Effector CD8-positive, alpha-beta T cell (primary cell): Measurements from ENCODE around the gene RBMS3.

Experiments used
- DNase-seq: peaks from one replicate; lab custom pipeline; 2025; lab: John Stamatoyannopoulos, UW

RBMS3 gene

DNA sequence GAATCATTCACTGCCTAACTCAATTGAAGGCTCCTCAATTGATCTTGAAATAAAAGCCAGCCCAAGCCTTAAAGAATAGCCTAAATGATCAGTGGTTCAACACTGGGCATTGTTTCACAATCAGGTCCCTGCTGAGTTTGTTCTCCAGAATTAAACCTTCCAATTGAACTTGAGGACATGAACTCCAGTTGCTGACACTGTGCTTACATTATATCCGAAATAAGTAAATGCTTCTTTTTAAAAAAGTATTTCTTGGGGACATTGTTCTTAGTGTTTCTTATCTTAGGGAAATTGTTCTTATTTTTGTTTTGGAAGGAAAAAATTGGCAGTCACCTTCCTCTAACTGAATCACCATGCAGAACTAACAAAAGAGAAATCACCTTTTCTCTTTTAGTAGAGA lies 450.2 kb downstream of the RBMS3 start:
- DNase-seq, result no peak

DNA sequence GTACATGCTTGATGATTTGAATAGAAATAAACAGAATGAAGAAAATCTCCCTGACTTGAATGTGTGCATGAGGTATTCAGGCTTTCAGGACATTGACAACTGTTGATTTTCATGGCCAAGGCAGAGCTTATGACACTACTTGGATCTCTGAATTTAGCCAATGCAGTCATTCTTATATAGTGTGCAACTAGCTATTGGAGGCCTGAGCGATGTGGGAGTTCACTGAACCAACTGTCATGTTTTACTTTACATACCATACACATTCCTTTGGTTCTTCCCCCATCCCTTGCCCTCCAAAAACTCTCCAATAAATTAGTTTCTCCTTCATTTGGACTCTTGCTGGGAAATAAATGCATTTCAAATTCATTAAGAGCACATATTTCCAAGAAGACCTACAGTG lies 460.4 kb downstream of the RBMS3 start:
- no peak for DNase-seq

DNA sequence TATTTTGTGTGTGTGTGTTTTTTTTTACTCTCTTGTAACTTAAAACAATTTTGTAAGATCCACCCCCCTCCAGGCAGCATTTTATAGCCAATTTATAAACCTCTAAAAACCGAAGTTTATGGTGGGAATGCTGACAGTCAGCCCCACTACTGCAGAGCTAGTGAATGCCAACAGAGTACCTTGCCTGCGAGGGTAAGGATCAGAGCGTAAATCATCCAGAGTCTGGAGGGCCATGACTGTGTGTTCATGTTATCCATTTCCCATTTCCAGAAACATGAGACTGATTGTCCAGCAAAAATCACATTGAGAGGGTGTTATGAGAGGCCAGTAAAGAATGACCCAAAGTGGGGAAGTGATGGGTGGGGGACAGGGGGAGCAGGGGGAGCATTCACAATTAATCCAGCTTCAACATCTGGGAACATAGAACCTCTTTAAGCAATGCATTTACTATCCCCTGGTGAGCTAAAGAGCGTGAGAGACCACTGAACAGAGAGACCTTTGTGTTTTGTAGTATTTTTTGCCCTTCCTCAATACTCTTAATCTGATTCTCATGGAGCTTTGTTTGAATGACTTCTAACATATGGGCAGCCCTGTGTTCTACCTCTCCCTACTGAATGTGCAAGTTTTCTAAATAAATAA lies 464.5 kb downstream of the RBMS3 start:
- DNase-seq, result no peak

DNA sequence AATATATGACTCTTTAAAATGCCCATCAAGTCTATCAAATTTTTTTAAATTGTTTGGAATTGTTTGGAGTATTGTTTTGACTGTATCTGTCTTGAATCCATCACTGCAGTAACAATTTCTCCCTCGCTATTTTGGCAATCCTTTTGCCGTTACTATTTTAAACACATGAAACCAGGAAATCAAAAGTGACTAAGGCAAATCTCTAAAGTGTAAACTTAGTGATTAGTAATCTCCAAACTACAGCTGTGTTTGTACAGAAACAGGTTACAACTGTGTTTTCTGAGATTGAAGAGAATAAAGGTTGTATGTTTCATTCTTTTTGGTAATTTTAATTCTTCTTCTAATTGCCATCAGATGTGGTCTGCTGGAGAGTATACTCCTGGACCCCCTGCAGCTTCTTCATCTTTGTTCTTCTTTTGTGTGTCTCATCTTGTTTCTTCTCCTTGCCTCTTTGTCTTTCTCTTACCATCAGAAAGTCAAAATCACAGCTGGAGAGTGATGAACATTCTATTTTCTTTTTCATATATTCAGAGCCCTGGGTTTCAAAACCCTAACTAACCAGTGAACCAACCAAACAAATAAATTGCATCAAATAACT lies 465.4 kb downstream of the RBMS3 start:
- no peak for DNase-seq

DNA sequence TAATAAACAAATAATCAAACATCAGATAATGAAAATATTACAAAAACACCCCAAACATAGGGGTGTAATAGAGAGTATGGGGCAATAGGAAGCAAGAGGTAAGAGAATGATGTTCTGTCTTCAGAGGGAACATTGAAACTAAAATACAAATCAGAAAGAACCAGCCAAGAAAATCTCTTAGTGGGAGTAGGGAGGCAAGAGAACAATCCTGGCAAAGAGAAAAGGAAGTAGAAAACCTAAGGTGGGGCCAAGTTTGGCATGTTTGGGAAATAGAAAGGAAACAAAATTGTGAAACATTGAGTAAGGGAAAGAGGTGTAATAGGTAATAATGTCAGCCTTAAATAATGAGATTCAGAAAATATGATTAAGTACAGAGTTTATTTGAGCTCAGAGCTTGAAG lies 467.1 kb downstream of the RBMS3 start:
- DNase-seq, result no peak

DNA sequence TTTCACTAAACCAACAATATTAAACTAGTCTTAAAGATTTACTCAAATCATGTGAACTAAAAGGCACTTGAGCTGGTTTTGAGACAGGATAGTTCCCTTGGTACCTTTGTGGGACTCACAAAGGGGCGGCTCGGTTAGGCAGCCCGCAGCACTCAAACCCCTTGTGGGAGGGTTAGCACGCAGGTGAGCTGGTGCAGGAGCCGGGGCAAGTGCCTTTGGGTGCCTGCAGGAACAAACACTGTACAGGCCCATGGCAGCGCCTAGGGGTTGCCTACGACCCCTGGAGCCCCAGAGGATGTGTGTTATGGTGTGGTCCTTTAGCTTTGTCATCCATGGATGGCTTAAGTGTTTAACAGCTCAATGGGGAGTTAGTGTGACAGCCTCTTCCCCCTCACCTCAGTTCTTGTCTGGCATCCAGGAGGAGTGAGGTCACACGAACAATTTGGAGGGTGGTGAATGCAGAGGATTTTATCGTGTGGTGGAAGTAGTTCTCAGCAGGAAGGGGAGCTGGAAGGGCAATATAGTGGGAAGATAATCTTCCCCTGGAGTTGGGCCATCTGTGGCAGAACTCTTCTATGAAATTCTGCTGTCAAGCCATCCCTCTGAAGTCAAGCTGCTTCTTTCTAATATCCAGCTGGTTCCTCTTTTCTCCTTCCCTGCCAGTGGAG lies 470.9 kb downstream of the RBMS3 start:
- no peak for DNase-seq

DNA sequence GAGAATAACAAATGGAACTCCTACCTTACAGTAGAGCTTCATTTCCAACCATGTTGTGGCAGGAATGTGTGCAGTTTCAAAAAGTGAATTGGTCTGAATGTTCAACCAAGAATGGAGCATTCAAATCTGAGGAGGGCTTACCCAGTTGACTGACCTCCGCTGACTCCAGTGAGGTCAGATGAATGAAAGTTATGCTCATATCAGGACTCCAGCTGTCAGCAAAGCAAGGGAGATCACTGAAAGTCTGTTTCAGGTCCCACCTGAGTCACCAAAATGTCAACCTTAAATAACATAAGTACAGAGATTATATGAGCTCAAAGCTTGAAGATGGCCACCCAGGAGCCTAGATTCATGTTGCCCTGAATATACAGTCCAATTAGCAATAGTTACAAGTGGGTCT lies 473.5 kb downstream of the RBMS3 start:
- no peak for DNase-seq

DNA sequence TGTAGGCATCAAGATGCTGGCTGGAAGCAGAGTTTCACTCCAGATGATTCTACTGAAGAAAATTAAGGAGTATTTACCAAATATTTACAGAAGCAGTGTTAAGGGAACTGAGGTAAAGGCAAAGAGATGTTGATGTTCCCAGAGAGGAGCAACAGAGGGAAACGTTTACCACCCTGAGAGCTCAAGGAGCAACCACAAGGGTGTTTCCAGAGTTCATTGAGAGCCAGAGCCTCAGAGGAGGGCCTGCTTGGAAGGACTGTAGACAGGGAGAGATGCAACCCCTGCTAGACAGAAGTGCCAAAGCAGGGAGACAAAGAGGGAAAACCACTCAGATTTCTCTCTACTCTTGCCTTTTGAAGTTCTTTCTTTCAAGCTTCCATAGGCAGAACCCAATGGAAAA lies 474.5 kb downstream of the RBMS3 start:
- no peak for DNase-seq

DNA sequence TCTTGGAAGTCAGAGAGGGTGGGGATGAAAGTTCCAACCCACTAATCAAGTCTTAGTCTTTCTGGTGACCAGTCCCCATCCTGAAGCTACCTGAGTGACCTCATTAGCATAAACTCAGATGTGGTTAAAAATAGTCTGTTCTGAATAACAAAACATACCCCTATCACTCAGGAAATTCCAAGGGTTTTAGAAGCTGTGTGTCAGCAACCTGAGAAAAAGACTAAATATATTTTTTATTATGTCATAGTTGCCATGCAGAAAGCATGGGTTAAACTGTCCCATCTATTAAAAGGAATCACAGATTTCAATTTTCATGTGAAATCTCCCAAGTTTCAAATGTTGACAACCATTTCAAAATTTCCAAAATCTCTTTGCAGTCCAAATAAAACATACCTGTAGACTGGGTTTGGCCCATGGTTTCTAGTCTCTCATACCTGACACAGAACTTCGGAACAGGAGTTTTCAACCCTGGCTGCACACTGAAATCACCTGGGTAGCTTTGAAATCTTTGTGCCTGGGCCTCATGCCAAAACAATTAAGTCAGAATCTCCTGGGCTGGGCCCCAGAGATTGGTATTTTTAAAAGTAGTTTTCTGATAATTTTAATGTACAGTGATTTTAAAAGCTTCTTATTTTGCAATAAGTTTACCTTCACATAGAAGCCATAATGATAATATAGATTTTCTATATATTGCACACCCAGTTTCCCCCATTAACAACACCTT lies 476.3 kb downstream of the RBMS3 start:
- DNase-seq, result no peak

DNA sequence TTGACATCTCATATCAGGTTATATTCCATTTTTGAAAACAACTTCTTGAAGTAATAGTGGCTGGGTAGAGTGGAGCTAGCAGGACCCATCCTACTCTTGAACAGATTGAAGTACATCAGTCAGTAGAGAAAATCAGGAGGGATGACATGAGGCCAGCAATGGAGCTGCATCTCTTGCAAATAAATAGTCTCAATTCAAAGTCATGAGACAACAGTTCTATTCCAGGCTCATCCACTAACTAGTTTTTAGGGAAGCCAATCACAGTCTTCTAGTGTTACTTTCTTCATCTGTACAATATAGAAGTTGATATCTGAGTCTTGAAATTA lies 477.2 kb downstream of the RBMS3 start:
- DNase-seq, result no peak

DNA sequence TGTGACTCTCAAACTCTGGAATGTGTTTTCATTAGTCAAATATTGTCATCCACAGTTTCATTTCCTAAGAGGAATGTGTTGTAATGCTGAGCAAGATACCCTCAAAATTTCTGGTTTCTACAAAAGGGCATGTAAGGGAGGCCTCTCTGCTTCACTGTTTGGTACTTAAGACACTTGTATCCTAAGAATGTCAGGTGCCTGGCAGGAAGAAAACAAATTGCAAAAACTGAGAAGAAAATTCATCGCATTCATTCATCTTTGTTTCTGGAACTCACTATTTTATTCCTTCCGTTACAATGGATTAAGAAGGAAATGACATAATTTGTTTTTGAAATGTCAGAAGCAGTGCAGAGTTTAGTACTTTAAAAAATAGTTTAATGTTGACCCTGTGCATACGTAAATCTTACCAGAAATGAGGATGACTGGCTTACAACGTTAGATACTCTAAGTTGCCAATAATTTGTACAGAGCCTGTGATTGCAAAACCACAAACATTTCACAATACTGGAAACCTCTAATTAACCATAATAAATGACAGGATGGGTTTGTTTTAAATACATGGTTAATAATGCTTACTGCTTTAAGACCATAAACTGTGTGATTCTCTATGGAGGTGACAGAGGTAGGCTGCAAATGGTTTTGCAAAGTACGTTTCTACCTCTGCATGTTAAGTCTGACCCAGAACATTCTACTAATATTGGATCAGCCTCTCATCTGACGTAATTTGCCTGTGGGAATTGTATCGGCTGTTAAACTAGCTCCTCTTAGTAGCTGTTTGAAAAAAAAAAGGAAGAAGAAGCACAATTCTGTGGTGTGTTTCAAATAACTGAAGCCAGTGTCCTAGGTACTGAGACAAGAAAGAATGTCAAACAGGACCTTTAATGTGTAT lies 477.8 kb downstream of the RBMS3 start:
- DNase-seq, result no peak

DNA sequence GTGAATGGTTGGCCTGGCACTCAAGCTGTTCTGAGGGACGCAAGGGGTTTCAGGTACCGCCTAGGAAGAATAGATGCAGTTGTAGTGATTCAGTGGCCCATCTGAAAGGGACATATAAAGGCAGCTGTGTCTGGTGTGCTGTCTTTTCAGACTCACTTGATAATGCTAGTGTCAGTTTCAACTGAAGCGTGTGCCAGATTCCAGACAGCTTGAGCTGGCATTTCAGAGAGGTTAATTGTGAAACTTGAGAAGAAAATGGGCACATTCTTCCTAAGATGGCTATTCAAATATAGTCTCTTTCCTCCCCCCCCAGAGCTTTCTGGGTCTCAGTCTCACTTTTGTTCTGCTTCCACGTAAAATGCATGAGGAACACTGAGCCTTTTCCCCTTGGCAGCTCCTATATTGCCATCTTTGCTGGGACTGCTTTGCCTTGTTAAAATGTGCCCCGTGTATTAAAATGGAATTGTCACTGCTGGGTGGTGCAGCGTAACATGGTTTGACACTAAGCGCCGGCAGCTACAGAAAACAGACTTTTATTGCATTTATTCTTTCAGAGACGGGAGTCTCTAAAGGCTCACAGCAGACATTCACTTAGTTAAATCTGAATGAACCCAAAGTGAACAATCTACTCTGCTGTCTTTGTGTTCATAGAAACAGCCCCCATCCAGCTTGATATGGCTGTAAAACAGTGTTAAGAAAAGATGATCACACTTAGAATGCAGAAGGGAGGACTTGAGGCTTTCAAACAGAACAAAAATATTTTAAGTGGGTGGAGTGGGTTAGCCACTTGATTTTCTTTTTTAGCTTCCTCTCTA lies 478.7 kb downstream of the RBMS3 start:
- no peak for DNase-seq

DNA sequence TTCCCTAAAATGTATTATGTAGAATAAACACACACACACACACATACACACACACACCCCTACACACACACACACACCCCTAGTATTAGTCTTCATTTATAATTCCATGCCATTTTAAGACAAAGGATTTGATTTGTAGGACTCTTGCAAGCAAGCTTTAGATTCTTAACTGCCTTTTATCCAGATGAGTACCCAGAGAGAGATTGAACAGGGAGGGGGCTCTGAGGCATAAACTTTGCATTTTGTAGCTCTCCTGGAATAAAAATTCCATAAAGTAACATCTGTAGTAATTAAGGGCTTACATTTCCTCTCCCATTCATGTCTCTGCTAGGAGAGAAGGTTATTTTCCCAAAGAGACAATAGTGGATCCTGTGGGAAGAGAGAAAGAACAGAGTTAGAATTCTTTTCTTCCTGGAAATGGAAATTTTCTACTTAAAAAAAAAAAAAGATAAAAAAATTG lies 479.4 kb downstream of the RBMS3 start:
- no peak for DNase-seq

DNA sequence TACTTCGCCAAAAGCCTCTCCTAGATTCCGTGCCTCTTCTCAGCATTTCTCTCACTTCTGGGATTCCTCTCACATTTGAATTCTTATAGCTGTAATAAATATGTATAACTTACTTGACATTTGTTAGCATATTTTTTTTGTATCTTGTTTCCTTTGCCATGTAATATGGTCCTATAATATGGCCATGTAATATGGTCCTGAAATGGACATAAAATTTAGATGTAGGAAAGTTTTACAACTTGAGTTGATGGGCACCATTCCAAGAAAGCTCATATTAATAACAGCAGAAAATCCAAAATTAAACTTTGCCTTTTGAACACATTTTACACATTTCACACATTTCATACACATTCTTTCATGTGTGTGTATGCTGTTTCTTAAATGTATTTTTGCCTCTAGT lies 480.6 kb downstream of the RBMS3 start:
- DNase-seq, result no peak

DNA sequence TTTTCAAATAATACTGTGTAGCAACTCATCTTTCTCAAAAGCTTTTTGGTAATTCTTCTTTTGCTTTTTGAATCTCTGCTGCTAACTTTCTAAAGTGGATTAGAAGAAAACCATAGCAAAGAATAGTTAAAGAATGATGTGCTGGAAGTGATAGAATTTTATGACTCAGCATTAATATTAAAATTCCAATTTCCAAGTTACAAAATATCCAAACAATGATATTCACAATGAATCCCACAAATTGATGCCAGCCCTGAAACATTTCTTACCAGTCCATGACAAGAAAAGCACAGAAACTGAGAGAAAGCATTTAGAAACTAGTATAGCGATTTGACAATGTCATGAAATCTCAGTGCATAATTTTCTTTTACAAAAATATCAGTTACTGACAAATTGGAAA lies 482.2 kb downstream of the RBMS3 start:
- no peak for DNase-seq

DNA sequence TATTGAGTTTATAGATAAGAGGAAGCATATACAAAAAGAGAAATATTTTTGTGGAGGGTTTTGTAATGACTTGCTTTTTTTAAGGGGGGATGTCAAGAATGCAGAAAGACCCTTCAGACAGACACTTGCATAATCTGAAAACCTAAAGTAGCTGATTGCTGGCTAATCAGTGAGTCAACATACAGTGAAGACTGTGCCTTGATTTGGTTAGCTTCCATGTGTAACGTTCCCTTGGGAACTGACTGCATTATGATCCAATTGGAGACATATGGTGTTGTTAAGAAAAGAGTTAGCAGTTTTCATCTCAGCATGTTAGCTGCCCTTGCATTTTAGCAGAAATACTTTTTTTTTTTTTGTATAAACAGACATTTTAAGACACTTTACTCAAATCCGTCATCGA lies 483.2 kb downstream of the RBMS3 start:
- DNase-seq, result no peak

DNA sequence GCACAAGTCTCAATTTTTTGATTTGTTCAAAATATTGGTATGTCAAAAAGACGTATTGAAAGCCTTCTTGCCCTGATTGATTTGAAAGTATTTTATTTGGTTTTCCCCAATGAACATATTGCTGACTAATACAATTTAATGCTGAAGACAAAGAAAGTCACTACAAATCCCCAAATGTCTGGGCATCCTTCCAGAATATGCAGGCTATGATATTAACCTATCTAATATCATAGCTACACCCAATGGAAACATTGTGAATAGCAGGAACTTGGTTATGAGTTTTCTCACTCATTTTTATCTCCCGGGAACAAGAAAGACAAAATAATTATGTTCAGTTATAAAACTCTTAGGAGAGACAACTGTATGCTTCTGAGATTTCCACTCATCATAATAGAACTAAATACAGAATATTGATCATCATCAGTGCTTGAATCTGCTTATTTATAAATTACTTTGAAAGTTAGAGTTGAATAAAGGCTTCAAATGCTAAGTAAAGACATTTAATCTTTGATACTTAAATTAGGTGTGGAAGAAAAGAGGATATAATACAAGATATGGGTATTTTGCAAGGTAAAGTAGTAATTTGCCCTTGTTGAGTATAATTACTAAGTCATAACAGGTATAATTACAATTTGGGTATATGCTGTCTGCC lies 483.9 kb downstream of the RBMS3 start:
- DNase-seq, result no peak

DNA sequence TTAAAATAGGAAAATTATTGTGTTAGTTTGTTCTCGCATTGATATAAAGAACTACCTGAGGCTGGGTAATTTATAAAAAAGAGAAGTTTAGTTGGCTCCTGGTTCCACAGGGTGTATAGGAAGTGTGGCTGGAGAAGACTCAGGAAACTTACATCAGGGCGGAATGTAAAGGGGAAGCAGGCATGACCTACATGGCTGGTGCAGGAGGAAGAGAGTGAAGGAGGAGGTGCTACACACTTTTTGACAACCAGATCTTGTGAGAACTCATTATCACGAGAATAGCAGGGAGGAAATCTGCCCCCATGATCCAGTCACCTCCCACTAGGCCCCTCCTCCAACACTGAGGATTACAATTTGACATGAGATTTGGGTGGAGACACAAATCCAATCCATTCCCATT lies 490.7 kb downstream of the RBMS3 start:
- no peak for DNase-seq

DNA sequence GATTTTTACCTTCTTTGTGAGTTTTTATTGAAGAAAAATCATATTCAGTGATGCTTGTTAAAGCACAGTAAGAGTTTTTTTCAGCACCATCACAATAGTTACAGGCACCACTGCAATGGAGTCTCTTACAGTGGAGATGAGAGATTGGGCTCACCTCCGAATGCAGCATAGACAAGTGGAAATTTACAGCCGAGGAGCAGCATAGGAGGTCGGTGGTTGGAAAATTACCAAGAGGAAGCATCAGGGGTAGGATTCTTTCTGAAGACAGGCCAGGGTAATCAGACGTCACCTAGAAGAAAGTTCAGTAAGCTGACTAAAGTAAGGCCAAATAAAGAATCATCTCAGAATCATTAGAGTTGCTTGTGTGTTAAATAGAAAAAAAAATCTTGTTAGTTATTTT lies 491.6 kb downstream of the RBMS3 start:
- no peak for DNase-seq

DNA sequence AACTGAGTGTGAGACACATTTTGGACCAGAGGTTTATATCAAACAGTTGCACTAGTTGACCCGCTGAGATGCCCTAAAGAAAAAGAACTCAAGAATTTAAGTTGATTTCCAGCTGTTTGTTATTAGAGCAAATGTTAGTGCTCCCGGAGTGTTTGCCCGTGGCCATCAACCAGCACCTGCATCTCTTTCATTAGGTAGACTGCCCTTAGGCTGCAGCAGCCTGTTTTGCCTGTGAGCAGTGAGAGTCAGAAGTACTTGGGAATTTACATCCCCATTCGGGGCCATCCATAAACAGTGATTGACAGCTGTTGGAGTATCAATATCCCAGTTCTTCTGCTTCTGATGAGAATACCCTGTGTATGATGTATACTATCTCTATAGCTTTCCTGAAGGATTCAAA lies 492.6 kb downstream of the RBMS3 start:
- DNase-seq, result no peak

DNA sequence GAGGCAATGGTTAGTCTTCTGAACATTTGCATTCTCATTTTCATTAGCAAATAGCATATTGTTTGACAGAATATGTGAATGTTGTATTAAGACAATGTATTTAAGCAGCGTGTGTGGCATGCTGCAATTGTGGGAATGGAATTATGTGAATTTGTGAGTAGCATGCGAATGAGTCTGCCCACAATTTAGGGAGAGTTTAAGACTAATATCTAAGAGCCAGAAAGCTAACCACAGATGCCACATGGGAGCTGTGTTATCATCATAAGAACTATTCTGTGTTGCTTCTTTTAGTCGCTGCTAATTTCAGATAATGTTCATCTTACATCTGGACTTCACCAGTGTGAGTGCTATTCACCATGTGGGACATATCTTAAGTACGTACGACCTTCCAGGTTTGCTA lies 494.5 kb downstream of the RBMS3 start:
- DNase-seq, result no peak
